GM12801 (cell line): Measurements from ENCODE around the gene KAT7.

ENCODE experiments used
- TF ChIP-seq, protein P1 (sequence below): IDR thresholded peaks from one replicate; pipeline ENCODE4 v1.5.1; 2011; ENCODE audit warnings: control low read depth; ENCODE audit not compliant: insufficient read length; ENCODE audit errors: extremely low read depth

KAT7 gene

DNA sequence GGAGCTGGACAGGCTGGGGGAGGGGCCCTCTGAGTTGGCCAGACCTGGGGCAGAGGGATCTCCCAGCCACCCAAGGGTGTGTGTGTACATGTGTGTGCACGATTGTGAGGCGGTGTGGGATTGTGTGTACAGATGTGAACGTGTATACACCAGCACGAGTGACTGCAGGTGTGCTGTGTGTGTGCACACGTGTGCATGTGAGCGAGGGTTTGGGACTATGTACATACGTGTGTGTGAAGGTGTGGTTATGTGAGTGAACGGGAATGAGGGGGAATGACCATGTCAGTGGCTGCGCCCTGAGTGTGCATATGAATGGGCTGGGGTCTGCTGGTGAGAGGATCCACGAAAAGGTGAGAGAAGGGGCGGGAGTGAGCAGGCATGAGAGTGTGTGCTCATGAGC, 81.8 kb downstream of the KAT7 start:
- TF ChIP-seq, protein P1, sequence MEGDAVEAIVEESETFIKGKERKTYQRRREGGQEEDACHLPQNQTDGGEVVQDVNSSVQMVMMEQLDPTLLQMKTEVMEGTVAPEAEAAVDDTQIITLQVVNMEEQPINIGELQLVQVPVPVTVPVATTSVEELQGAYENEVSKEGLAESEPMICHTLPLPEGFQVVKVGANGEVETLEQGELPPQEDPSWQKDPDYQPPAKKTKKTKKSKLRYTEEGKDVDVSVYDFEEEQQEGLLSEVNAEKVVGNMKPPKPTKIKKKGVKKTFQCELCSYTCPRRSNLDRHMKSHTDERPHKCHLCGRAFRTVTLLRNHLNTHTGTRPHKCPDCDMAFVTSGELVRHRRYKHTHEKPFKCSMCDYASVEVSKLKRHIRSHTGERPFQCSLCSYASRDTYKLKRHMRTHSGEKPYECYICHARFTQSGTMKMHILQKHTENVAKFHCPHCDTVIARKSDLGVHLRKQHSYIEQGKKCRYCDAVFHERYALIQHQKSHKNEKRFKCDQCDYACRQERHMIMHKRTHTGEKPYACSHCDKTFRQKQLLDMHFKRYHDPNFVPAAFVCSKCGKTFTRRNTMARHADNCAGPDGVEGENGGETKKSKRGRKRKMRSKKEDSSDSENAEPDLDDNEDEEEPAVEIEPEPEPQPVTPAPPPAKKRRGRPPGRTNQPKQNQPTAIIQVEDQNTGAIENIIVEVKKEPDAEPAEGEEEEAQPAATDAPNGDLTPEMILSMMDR = no peak

DNA sequence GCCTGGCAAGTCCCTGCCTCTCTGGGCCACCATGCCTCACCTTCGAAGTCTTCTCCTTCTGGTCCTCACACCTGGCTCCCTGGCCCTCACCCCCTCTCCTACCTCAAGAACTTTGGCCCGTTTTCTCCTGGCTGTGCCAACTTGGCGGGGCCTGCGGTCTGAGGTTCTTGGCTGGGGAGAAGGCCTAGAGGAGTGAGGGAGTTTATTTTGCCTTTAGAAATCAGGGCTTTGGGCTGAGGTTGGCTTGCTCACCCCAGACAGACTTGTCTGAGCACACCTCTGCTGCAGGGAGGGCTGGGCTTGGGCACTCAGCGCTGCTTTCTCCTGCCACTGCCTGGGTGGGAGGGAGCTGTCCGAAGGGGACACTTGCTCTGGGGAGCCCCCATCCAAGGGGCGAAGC, 82.7 kb downstream of the KAT7 start:
- TF ChIP-seq, protein P1 = no peak

DNA sequence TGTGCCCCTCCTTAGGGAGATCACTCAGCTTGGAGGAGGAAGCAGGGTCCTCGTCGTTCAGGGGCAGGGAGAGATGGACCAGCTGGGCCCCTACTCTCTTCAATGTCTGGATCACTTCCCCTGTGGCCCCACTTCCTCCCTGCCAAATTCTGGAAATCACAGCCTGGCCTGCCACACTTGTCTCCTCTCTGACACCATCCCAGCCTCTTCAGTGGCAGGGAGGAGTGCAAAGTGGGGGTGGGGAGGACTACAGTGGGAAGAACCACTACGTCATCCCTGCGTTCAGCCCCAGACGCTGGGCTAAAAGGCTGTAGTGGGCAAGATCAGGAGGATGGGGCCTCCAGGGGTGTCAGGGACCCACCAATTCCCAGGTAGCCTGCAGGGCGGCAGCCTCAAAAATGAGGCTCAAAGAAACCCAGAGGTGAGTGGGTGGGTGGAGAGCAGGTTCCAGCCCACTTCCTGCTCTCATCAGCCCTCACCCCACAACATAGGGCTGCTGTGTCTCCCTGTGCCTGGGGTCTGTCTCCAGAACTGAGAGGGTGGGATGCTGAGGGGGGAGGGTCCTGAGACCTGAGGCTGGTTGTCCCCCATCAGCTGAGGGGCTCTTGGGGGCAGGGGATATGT, 84.4 kb downstream of the KAT7 start:
- TF ChIP-seq, protein P1 = no peak

DNA sequence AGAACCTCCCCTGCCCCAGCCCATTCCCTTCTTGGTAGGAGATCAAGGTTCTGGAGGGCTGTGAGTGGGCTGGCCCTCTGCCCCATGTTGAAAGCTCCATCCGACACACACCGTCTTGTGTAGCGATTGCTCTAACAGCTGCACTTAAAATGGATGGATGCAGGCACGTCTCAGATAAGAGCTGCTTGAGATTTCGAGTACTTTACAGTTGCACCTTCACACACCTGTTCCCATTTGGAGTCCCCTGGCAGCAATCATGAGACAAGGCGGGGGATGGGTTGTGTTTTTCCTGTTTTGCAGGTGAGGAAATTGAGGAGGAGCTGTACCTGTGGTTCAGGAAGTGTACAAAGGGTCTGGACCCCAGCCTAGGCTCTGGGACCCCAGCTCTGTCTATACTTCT, 85.0 kb downstream of the KAT7 start:
- TF ChIP-seq, protein P1 = no peak

DNA sequence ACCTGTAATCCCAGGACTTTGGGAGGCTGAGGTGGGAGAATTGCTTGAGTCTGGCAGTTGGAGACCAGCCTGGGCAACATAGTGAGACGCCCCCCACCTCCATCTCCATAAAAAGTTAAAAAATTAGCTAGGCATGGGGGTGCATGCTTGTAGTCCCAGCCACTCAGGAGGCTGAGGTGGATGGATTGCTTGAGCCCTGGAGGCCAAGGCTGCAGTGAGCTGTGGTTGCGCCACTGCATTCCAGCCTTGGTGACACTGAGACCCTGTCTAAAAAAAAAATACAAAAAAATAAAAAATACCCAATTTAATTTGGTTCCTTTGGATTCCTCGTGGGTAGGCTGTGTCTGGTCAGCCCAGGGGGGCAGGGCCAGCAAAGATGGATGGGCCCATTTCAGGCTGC, 85.4 kb downstream of the KAT7 start:
- TF ChIP-seq, protein P1 = no peak

DNA sequence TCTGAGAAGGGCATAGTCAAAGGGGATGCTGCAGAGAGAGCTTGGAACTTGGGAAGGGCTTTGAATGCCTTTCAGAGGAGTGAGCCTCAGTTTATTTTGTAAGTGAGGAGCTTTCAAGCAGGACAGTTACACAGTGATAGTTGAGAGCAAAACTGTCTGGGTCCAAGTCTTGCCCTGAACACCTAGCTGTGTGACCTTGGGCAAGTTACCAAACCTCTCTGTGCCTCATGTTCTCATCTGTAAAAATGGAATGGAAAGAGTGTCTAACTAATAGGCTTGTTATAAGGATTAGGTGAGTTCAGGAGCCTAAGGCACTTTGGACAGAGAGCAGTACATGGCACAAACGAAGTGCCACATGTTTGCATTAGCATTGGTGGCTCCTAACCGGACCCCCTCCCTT, 86.4 kb downstream of the KAT7 start:
- TF ChIP-seq, protein P1 = no peak

DNA sequence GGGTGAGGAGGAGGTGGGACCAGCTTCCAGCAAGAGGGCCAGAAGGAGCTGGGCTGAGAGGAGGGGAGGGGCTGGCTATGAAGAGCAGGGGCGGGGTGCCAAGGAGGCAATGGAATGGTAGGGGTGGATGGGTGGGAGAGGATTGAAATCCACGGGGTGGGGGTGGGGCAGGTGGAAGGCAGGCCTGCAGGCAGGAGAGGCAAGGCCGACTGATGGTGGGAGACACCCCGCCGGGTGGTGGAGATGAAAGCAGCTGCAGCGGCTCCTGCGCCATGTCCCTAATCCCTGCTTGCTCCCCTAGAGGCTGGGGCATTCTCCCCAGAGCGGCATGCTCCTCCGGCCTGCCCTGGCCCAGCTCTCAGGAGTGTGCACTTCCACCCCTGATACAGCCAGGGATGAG, 87.2 kb downstream of the KAT7 start:
- TF ChIP-seq, protein P1 = no peak
